Ovary (tissue), 9 donors: ENCODE data around the gene DIRAS1. TPM values are rescaled to one million over a fixed set of nuclear protein-coding genes. Genes with fewer than 3 reads are reported as not detected.

ENCODE experiments used
- DNase-seq, 5 donors: peaks; one replicate each; pipeline ENCODE4 v3.0.0-alpha.2; 2019 to 2020
- H3K27ac ChIP-seq, 2 donors: fragments of 200-600 bp; one replicate each; pipeline versions ENCODE4 v1.5.1 to v1.8.0; 2019 to 2022
- H3K27me3 ChIP-seq: fragments of 200-600 bp; one replicate; pipeline ENCODE4 v1.8.0; 2022
- H3K36me3 ChIP-seq: fragments of 200-600 bp; sonication (generic); one replicate; pipeline ENCODE4 v1.5.1; 2019
- H3K4me1 ChIP-seq: one replicate; pipeline ENCODE4 v1.8.1; 2013; ENCODE audit warnings: mild to moderate bottlenecking, moderate library complexity; ENCODE audit not compliant: insufficient read depth
- H3K4me3 ChIP-seq: fragments of 200-600 bp; sonication (generic); one replicate; pipeline ENCODE4 v1.5.1; 2017
- H3K9me3 ChIP-seq, 2 donors: fragments of 200-600 bp in 1 of 2; sonication (generic) in 1 of 2; one replicate each; pipeline versions ENCODE4 v1.5.1 to v1.8.1; 2013 to 2019; ENCODE audit warnings: mild to moderate bottlenecking in 1 of 2, moderate library complexity in 1 of 2
- EP300 ChIP-seq: sonication (generic); formaldehyde crosslinking; IDR thresholded peaks from one replicate; pipeline ENCODE4 v1.6.1; 2017; ENCODE audit warnings: antibody characterized with exemption
- POLR2A ChIP-seq: fragments of 450-650 bp; IDR thresholded peaks from one replicate; pipeline ENCODE4 v1.6.1; 2017; ENCODE audit warnings: antibody characterized with exemption, mild to moderate bottlenecking, moderate library complexity
- WGBS, 3 donors: extraction: QIAGEN DNeasy Blood & Tissue Kit in 1 of 3; methylation state at CpG; one replicate each; pipeline versions ENCODE4 v1.1.5 to v1.1.7; 2013 to 2017; 5-methylcytosine and 5-hydroxymethylcytosine counted together
- intact Hi-C, 4 donors: fragments of 100-400 bp; cut with DNase I; formaldehyde crosslinking; loops; one replicate each; pipeline versions ENCODE4 v1.11.0 to v1.15.1; 2022 to 2023
- polyA plus RNA-seq, 2 donors: library from polyadenylated mRNA; stranded (reverse); fragments of 200-250 nt in 1 of 2; fragments of 350-450 nt in 1 of 2; fragmentation: Illumina TruSeq in 1 of 2; extraction: RNeasy Lipid Tissue Mini Kit (QIAGEN cat#74804) in 1 of 2; gene quantifications; one replicate each; pipeline ENCODE4 v1.2.3, GENCODE V29; 2013 to 2014
- total RNA-seq, 7 donors: library from RNA; depleted of rRNA in 2 of 7; stranded (reverse); fragments of >200 nt in 2 of 7; fragmentation: NEBNext Ultra II Directional in 3 of 7; extraction: Animal tissue kit (Norgen Biotek cat#: 25700) in 3 of 7; gene quantifications; one replicate each; pipeline versions ENCODE4 v1.1.0 to v1.2.4, GENCODE V29; 2016 to 2023
- TF ChIP-seq, protein P1 (sequence below), 3 donors: fragments of 450-650 bp in 2 of 3; fragments of 200-600 bp in 1 of 3; IDR thresholded peaks; one replicate each; pipeline versions ENCODE4 v1.5.1 to v1.8.0; 2016 to 2022; ENCODE audit warnings: antibody characterized with exemption in 3 of 3, mild to moderate bottlenecking in 1 of 3
- donor health status: DM: no; HTN: no; CAD: no; lungs with moderate emphysema.
- donor health status: DM: no; HTN: no; CAD: no.
- donor health status: Bipolar disorder and iron deficiency.
- donor health status: DM: yes; HTN: yes; CAD: no.
- donor health status: DM: no; HTN: no; CAD: no.
- donor health status: DM: yes; HTN: yes; CAD: no.

The DIRAS1 gene
- total and polyA plus RNA-seq, 9 donors: 0.24 to 16.0 (median 5.7) TPM

- H3K4me3 ChIP-seq: no peak overlapping the region
- no peaks in the 10 kb centered on the region for H3K36me3 ChIP-seq
- TF ChIP-seq, protein P1, sequence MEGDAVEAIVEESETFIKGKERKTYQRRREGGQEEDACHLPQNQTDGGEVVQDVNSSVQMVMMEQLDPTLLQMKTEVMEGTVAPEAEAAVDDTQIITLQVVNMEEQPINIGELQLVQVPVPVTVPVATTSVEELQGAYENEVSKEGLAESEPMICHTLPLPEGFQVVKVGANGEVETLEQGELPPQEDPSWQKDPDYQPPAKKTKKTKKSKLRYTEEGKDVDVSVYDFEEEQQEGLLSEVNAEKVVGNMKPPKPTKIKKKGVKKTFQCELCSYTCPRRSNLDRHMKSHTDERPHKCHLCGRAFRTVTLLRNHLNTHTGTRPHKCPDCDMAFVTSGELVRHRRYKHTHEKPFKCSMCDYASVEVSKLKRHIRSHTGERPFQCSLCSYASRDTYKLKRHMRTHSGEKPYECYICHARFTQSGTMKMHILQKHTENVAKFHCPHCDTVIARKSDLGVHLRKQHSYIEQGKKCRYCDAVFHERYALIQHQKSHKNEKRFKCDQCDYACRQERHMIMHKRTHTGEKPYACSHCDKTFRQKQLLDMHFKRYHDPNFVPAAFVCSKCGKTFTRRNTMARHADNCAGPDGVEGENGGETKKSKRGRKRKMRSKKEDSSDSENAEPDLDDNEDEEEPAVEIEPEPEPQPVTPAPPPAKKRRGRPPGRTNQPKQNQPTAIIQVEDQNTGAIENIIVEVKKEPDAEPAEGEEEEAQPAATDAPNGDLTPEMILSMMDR (IDR thresholded peaks at IDR 0.05): no peak
- TF ChIP-seq POLR2A (no peak), EP300 (no peak)
- no peak overlapping the region for H3K27ac ChIP-seq
- 90 to 93% (median 91%) methylated on average over 21 of the region's 21 CpGs for WGBS, 3 donors
- intact Hi-C loops: loop anchor here in 1 of 4 donors (5.0 kb wide), 1 partner anchor 68 kb away; no protein-coding TSS in a partner anchor
- DNase-seq: no peak
- no peaks in the 10 kb centered on the region for H3K9me3 ChIP-seq
- H3K27me3 ChIP-seq: no peaks in the 10 kb centered on the region
- peaks cover under 1% of the 10 kb centered on the region for H3K4me1 ChIP-seq
Observed at GRCh38 chr19:2764945-2765344, 43.8 kb upstream of the DIRAS1 start.

- no peak overlapping the region for H3K4me3 ChIP-seq
- H3K36me3 ChIP-seq: no peaks in the 10 kb centered on the region
- H3K27me3 ChIP-seq: no peaks in the 10 kb centered on the region
- no peaks in the 10 kb centered on the region for H3K9me3 ChIP-seq
- DNase-seq: no peak
- TF ChIP-seq, protein P1 (IDR thresholded peaks at IDR 0.05): no peak
- TF ChIP-seq EP300 (no peak), POLR2A (no peak)
- H3K4me1 ChIP-seq: no peaks in the 10 kb centered on the region
- H3K27ac ChIP-seq: no peak overlapping the region
- 96 to 97% (median 97%) methylated on average over 12 of the region's 12 CpGs for WGBS, 3 donors
- intact Hi-C loops: no loop called here
Observed at GRCh38 chr19:2763687-2764086, 42.5 kb upstream of the DIRAS1 start.

GRCh38 chr19:2762783-2763496 is 41.8 kb upstream of the DIRAS1 start:
- no peak for DNase-seq
- intact Hi-C loops: no loop called here
- TF ChIP-seq POLR2A (no peak), EP300 (no peak)
- TF ChIP-seq, protein P1 (IDR thresholded peaks at IDR 0.05): no peak
- Histone ChIP-seq H3K4me1 (no peaks in the 10 kb centered on the region), H3K27me3 (no peaks in the 10 kb centered on the region), H3K36me3 (no peaks in the 10 kb centered on the region), H3K27ac (no peak overlapping the region), H3K4me3 (no peak overlapping the region), H3K9me3 (no peaks in the 10 kb centered on the region)
- 87 to 96% (median 92%) methylated on average over 15 to 23 of the region's 23 CpGs for WGBS, 3 donors

DNA sequence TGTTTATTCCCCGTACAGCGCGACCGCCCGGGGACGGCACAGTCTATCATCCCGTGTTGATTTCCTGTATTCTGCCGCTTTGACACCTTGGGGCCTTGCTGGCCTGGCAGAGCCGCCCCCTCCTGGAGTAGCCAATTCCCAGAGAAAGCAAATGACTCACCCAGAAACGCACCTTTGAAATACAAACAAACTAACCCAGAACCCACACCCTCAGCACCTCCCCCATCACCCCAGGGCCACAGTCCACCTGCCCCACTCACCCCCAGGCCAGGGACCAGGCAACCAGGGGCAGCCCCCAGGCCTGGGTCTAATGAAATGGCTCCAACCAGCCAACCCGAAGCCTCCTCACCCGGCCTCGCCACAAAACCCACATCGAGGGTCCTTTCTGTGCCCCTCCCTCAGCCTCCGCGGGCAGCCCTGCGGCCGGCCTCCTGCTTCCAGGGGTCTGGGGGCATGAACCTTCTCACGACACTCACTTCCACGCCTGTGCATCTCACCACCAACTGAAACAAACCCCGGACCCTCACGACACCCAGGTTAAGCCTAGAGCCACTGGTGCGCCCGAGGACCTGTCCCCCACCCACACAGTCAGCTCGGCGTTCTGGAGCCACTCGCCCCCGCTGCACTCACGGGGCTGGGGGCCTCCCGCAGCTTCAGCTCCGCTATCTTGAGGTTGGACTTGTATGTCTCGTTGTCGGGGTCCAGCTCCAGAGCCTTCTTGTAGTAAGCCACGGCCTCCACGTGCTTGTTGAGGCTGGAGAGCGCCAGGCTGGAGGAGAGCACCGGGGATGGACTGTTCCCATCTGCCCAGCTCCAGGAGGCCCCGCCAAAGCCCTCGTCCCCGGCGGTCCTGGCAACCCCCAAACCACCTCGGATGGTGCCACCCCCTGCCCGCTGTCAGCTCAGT is 41.0 kb upstream of the DIRAS1 start:
- peak in 1 of 5 donors; percentile 16 for DNase-seq
- WGBS, 3 donors: 88 to 92% (median 89%) methylated on average over 43 of the region's 43 CpGs
- Histone ChIP-seq H3K27me3 (no peaks in the 10 kb centered on the region), H3K4me3 (no peak overlapping the region), H3K36me3 (no peaks in the 10 kb centered on the region), H3K27ac (no peak overlapping the region), H3K9me3 (no peaks in the 10 kb centered on the region), H3K4me1 (no peaks in the 10 kb centered on the region)
- intact Hi-C loops: no loop called here
- TF ChIP-seq POLR2A: no peak
